Gastrocnemius medialis (tissue), 4 donors: ENCODE measurements around the gene OLAH.
"Not testable (repeated sequence)": the region's sequence is repeated elsewhere in the genome, so short reads cannot be mapped to it uniquely, and the experiment has no call there.

ENCODE experiments used
- POLR2A ChIP-seq, 2 donors: fragments of 450-650 bp; IDR thresholded peaks; one replicate each; pipeline ENCODE4 v1.6.1; 2017; ENCODE audit warnings: antibody characterized with exemption in 2 of 2, mild to moderate bottlenecking in 2 of 2, moderate library complexity in 2 of 2
- TF ChIP-seq, protein P1 (sequence below), 5 experiments: fragments of 450-650 bp in 3 of 5; fragments of 200-600 bp in 2 of 5; sonication (generic) in 2 of 5; IDR thresholded peaks in 4 of 5; conservative IDR thresholded peaks in 1 of 5; 1 replicate in 4 of 5; 2 replicates in 1 of 5; pipeline ENCODE4 v1.5.1; 2016 to 2019; ENCODE audit warnings: antibody characterized with exemption in 5 of 5, mild to moderate bottlenecking in 3 of 5, moderate library complexity in 3 of 5

DNA sequence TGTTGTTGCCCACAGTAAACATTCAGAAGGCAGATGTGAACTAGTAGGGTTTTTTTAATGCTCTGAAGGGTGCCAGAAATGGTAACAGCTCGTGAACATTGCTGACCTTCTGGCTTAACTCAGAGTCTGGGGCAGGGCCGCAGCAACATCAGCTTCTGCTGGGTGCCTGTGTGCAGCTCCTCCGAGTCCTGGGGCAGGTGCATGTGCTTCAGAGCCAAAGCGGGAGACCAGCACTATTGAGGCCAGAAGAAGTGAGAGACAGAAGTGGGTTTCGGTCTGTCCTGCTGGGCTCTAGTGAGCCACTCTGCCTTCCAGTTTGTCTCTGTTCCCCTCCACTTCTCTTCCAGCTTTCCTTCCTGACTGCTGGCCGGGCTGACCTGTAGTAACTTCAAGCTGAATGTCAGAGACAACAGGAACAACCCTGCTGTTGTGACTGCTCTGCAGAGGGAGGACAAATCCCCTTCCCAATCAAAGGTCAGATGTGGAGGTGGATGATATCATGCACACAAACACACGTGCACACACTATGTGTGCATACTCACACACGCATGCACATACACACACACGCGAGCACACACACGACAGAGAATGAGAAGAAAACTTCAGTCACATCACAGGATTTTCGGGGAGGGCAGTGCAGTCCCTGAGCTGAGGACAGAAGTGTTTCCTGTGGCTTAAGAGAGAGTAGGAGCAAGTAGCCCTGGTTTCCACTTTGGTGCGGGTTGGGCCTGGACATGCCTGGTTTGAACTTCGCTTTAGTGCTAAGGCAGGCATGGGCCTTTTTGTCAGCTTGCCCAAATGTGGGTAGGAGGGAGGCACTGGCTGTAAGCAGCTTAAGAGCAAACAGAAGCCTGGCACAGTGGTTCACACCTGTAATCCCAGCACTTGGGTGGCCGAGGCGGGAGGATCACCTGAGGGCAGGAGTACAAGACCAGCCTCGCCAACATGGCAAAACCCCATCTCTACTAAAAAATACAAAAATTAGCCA is 19.4 kb upstream of the OLAH start:
- TF ChIP-seq, protein P1, sequence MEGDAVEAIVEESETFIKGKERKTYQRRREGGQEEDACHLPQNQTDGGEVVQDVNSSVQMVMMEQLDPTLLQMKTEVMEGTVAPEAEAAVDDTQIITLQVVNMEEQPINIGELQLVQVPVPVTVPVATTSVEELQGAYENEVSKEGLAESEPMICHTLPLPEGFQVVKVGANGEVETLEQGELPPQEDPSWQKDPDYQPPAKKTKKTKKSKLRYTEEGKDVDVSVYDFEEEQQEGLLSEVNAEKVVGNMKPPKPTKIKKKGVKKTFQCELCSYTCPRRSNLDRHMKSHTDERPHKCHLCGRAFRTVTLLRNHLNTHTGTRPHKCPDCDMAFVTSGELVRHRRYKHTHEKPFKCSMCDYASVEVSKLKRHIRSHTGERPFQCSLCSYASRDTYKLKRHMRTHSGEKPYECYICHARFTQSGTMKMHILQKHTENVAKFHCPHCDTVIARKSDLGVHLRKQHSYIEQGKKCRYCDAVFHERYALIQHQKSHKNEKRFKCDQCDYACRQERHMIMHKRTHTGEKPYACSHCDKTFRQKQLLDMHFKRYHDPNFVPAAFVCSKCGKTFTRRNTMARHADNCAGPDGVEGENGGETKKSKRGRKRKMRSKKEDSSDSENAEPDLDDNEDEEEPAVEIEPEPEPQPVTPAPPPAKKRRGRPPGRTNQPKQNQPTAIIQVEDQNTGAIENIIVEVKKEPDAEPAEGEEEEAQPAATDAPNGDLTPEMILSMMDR (IDR thresholded peaks at IDR 0.05 in 4 of 5, conservative IDR thresholded peaks at IDR 0.05 in 1 of 5), result not testable (repeated sequence)
- not testable (repeated sequence) for TF ChIP-seq POLR2A (IDR thresholded peaks at IDR 0.05)
